HG03135 (cell line): ENCODE data around the gene MAP4K1.
A peak's percentile ranks its signal among the peaks of the same experiment; 100 is the strongest.
"Not testable (repeated sequence)": the region's sequence is repeated elsewhere in the genome, so short reads cannot be mapped to it uniquely, and the experiment has no call there.

Experiments
- ATAC-seq: cut with Tn5 transposase; IDR thresholded peaks from one replicate; pipeline ENCODE4 v1.9.1; 2021; ENCODE audit warnings: mild to moderate bottlenecking, moderate library complexity; ENCODE audit not compliant: unreplicated experiment

MAP4K1 gene

GRCh38 chr19:38629568-38629967 is 11.8 kb upstream of the MAP4K1 start:
- no peak for ATAC-seq

- ATAC-seq = no peak
Measured at GRCh38 chr19:38626401-38626800, 8.6 kb upstream of the MAP4K1 start.

DNA sequence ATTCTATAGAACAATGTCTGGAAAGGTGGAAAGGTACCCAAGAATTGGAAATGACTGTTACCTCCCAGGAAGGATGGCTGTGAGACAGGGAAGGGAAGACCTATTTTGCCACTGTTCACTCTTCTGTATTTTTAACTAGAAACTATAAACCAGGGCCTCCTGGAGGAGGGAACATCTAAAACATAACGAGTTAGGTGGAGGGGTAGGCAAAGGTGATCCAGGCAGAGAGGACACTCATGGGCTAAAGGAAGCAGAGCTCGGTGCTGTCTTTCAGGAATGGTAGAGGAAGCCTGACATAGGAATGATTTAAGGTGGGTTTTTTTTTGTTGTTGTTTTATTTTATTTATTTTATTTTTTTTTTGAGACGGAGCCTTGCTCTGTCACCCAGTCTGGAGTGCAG is 7.1 kb upstream of the MAP4K1 start:
- no peak for ATAC-seq

DNA sequence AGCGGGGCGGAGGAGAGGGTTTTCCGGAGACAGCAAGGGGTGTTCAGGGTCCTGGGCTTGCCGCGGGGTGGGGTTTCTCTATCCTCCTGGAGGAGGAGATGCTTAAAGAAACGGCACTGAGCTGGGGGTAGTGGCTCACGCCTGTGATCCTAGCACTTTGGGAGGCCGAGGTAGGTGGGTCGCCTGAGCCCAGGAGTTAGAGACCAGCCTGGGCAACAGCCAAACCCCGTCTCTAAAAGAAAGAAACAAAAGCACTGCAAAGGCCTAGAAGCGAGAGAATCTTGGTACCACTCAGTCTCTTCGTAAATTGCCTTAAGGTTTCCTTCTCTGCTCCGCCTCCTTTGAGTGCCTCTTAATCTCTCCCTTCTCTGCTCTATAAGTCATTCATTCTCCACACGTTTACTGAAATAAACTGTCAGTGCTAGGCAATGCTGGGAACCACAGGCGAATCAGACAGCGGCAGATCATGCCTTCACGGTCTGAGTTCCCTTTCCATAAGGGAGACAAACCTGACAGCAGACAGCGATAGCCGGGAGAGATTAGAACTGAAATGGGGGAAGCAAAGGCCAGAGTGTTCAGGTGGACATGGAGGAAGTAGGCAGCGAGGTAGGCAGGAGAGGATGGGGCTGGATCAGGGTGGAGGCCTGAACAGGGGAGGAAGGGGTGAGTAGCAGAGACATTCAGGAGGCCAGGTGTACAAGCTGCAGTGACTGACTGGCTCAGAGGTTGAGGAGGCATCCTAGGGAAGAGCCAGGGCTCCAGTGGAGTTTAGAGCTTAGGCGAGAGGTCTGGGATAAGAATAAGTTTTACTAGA is 1.8 kb upstream of the MAP4K1 start:
- no peak for ATAC-seq

DNA sequence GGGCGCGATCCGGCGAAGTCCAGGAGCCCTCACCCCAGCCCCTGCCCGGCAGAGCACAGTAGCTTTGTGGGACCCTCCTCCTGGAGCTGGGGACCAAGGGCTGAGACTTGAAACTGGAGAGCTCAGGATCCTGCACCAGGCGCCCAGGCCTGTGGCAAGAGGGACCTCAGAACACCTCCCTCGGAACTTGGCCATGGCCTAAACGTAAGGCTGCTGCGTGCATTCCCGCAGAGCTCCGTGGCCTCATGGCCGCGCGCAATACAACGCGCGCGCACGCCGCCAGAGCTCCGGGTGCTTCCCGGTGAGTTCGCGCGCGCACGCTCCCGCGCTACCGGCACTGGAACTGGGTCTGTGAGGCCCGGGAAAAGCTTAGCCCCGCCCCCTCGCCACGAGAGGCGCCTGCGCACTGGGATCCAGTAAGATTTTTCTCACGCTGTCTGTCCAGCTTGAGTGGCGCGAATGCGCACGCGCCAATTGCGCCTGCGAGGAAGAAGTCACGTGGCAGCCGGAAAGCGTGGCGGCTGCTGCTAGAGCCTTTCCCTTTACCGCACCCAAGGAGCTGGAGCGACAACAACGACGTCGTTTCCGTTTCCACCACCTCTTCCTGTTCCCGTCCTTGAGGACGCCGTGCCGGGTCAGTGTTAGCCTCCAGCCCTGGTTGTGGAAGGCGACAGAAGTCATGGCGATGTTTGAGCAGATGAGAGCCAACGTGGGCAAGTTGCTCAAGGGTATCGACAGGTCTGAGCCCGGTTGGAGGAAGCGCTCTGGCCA is 1.0 kb upstream of the MAP4K1 start, which contains the start of gene EIF3K:
Gene EIF3K (plus strand): TSS at position 599 of the 771 bp plus-strand sequence. CDS start 81 bp downstream, at position 680.
- ATAC-seq = peak; percentile 50

GRCh38 chr19:38617283-38617763 is 430 bp downstream of the MAP4K1 start:
- no peak for ATAC-seq

DNA sequence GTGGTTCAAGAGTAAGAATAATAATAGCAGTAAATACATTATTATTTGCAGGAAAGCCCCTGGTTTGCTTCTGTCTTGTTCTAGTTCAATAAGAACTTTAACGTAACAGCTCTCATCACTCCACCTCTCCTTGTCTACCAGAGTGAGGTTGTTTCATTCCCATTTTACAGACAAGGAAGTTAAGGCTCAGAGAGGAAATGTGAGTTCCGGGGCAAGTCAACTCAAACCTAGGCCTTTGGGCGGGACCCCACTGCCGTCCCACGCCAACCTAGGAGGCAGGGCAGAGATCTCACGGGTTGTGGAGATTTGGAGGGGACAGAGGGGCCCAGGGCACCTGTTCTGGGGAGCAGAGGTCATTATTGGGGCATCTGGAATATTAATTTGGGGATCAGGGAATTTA is 1.5 kb downstream of the MAP4K1 start:
- ATAC-seq = no peak

- ATAC-seq = no peak
Measured at GRCh38 chr19:38615007-38615581, 2.7 kb downstream of the MAP4K1 start.

- ATAC-seq = no peak
Measured at GRCh38 chr19:38614289-38614688, 3.5 kb downstream of the MAP4K1 start.

GRCh38 chr19:38606131-38606530 is 11.6 kb downstream of the MAP4K1 start:
- ATAC-seq = no peak

DNA sequence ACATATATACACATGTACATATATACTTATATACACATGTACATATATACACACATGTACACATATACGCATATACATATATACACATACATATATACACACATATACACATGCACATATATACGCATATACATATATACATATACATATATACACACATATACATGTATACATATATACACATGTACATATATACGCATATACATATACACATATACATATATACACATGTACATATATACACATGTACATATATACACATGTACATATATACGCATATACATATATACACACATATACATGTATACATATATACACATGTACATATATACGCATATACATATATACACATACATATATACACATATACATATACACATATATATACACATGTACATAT is 14.9 kb downstream of the MAP4K1 start:
- ATAC-seq = not testable (repeated sequence)

- ATAC-seq = no peak
Measured at GRCh38 chr19:38599722-38600121, 18.0 kb downstream of the MAP4K1 start.

DNA sequence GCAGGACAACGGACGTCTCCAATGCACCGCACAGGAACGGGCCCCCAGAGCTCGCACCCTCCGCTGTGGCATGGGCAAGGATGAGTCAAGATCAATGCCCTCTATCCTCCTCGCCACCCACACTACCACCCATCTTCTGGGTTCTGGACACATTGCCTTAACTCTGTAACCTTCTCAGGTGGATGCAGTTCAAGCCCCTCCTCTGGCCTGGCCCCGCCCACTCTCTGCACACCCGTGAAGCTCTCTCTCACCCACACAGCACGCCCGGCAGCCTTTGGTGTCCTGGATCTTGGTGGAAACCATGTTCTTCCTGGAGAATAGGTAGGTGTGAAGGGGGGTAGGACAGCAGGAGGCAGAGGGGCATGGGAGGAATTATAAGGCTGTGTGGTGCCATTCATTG is 20.7 kb downstream of the MAP4K1 start:
- no peak for ATAC-seq

DNA sequence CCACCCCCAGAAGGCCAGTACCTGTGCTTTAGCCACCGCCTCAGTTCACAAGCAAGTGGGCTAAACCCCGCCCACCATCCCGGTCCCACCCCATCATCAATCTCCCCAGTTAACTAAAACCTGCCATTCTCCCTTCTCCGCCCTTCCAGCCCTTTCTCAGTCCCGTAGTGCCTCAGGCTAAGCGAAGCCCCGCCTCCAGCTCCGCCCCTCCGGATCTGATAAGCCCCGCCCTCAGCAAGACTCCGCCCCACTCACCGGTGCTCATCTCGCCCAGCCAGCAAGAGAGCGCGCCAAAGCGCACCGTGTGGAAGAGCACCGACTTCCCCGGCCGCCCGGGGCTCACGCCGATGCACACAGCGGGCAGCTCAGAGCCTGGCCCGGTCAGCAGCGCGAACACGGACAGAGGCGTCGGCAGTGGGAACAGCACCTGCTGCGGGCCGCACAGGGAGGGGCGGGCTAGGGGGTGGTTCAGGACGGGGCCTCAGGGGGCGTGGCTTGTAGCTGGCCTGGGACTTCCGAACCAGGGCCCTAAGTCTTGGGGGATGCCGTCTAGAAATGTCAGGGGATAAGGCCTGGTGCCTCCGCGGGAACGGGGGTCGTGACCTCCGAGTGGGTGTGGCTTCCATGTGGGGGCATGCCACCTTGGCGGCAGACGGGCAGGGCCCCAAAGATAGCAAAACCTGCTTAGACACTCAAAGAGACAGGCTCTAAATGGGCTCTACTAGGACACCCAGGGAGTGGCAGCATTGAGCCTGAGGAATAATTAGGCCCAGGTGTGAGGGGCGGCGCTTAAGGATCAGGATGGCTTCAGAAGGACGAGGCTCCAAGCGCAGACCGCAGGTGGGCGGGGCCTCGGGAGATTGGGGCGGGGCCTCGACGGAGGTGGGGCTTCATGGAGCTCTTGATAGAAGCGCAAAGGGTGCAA is 21.4 kb downstream of the MAP4K1 start:
- ATAC-seq = no peak

DNA sequence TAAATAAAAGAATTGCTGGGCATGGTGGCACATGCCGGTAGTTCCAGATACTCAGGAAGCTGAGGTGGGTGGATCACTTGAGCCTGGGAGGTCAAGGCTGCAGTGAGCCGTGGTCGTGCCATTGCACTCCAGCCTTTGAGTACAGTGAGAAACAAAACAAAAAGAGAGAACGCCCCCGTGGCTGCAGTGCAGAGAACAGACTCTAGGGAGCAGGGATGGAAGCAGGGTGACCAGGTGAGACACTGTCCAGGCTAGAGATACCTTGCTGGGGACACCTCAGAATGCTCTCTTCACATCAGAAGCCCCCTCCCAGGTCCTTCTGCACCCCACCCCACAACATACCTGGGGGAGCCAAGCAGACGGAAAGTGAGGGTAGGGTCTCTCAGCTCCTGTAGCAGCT is 24.8 kb downstream of the MAP4K1 start:
- ATAC-seq = no peak

GRCh38 chr19:38588041-38588440 is 29.7 kb downstream of the MAP4K1 start:
- no peak for ATAC-seq

DNA sequence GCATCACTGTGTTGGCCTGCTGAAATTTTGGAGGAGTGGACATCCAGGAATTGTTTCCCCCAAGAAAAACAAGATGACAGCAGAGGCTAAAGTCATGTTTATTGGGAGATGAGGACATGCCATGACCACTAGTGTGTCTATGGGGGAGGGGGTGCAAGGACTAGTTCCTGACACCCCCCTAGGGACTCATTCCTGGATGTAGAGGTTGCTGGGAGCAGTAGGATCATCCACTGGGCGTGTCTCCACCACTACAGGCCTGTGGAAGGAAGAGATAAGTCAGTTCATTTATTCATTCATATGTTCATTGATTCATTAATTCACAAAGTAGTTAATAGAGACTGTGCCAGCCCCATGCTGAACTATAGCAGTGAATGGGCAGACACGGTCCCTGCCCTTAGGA is 30.2 kb downstream of the MAP4K1 start:
- ATAC-seq = no peak

DNA sequence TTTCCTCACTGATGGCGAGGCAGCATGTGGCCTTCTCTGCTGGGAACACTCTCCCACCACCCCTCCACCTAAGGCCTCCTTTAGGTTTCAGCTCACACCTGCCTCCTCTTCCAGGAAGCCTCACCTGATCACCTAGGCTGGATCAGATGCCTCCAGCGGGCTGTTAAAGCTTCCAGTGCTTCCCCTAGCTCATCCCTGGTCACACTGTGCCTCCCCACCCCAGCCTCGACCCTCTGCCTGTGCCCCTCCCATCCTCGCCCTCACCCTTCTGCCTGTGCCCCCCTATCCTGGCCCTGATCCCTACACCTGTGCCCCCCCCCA is 33.8 kb downstream of the MAP4K1 start:
- ATAC-seq = no peak

GRCh38 chr19:38583219-38583984 is 34.4 kb downstream of the MAP4K1 start:
- peak; percentile 56 for ATAC-seq

DNA sequence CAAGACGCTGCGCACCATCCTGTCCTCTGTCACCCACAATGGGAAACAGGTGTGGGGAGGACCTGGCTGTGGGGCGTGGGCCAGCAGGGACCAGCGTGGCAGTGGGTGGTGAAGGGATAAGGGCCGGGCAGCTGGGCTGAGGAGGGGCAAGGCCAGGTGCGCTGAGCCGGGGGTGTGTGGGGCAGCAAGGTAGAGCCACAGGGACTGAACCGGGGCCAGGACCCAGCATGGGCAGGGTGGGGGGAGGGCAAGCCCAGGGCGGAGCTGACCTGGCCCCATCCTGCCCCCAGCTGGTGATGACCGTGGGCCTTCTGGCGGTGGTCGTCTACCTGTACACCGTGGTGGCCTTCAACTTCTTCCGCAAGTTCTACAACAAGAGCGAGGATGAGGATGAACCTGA is 37.7 kb downstream of the MAP4K1 start:
- ATAC-seq = no peak
